ENCODE results near the gene C19orf38.

Gene C19orf38, protein sequence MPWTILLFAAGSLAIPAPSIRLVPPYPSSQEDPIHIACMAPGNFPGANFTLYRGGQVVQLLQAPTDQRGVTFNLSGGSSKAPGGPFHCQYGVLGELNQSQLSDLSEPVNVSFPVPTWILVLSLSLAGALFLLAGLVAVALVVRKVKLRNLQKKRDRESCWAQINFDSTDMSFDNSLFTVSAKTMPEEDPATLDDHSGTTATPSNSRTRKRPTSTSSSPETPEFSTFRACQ

DNA sequence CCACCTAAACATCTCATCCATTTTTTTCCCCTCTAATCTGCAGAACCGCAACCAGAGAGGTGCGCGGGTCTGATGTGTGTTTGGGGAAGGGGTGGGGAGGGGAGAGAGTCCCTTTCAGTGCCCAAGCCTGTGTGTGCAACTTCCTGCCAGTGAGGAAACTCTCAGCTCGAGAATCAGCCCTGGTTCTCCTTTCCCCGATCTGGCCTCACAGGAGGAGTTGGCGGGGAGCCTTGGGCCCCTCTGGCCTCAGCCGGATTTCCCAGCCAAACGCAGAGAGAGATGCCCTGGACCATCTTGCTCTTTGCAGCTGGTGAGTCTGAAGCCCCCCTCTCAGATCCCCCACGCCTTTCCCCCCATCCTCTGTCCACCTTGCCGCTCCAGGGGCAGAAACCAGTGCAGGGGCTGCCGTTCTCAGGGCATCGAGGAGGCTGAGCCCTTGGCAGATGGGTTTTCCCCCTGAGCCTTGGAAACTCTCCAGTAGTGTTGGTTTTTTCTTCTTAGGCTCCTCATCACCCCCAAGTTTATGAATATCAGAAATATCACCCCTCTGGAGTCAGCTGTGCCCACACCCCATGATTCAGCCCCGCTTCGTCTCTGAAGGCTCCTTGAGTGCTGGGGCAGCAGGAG, at the start of gene C19orf38:
C19orf38 (plus strand) TSS at position 186 of the 627 bp plus-strand sequence; CDS start at position 280, 94 bp downstream.
- no peak for DNase-seq

DNA sequence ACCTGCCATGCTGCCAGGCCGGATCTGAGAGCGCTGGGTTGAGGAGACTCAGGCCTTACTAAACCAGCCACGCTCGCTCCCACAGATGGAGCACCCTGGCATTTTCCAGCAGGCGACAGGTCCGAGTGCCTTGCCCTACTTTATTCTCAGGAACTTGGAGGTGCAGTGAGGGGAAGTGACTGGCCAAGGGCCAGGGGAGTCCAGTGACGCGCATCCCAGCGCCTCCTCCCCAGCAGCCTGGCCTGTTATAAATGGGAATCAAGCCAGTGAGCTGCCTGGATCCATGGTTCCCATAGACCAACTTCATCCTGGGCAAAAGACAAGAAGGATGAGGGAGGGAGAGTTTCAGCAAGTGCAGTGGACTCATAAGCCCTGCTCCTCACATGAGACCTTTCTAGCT, 47.7 kb upstream of the C19orf38 start:
- DNase-seq: peak; percentile 25

DNA sequence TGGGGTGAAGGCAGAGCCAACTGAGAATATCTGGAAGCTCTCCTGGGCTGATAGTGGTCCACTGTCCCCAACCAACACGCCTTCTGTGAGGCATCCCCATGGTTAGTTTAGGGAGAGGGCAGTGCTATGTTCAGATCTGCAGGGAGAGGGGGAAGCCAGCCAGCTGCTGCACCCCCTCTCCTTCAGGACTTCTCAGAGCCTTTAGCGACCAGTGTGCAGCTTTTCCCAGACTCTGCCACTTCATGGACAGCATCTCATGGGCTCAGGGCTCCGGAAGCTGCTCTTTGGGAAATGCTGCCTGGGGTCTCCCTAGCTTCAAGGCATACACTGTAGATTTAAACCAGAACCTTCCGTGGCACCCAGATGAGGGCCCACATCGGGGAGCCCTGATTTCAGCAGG, 45.7 kb upstream of the C19orf38 start:
- DNase-seq: no peak

DNA sequence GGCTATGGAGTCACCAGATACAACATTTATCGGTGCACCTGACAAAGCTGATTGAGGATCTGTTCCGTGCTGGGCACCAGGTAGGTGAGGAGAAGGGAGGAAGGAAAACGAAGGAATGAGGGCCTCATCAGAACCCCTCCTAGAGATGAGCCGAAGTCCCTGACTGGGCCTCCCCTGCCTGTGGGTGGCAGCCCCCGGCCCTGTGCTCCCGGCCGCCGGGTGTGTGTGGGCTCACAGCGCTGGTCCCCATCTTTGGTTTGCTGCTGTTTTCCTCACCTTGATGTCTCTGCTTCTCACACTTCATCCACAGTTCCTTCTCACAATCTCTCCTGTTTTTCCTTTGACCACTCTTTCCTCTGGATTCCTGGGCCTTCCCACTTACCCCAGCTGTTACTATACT, 45.0 kb upstream of the C19orf38 start:
- no peak for DNase-seq

DNA sequence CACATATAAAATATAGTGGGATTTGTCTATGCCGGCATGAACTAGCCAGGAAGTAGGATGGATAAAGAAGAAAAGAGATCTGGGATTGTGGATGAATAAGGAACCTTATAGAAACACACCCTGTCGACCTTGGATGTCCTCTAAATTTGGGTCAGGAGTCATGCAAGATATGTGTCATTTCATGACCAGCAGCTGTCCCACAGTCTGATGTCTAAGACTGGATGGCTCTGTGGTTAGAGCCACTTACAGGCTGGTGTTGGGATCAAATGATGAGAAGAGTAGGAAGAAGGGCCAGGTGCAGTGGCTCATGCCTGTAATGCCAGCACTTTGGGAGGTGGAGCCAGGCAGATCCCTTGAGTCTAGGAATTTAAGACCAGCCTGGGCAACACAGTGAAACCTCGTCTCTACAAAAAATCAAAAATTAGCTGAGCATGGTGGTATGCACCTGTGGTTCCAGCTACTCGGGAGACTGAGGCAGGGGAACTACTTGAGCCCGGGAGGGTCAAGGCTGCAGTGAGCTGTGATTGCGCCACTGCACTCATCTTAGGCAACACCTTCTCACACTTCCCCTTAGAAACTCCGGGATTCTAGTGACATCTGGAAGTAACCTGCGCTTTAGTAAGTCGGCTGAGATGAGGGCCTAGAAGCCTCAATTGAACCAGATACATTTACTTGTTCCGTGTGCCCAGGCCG, 43.0 kb upstream of the C19orf38 start:
- no peak for DNase-seq

DNA sequence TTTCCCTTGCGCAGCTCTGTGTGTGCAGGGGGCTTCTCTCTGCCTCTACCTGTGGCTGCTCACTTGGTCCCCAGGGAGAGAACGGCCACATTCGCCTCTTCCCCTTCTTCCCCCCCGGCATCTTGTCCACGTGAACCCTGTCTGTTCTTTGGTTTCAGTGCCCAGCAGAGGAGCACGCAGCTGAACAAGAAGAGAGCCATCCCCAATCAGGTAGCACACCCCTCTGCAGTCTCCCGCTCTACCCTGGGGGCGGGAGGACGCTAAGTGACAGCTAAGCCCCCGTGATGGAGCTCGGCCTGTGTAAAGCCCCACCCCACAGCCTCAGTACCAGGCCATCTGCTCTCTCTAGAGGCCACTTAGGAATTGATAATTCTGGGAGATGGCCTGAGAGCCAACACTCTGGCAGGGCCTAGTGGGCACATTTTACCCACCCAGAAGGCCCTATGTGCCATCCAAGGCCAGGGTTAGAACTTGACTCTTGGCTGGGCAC, 42.4 kb upstream of the C19orf38 start:
- DNase-seq: peak; percentile 1

DNA sequence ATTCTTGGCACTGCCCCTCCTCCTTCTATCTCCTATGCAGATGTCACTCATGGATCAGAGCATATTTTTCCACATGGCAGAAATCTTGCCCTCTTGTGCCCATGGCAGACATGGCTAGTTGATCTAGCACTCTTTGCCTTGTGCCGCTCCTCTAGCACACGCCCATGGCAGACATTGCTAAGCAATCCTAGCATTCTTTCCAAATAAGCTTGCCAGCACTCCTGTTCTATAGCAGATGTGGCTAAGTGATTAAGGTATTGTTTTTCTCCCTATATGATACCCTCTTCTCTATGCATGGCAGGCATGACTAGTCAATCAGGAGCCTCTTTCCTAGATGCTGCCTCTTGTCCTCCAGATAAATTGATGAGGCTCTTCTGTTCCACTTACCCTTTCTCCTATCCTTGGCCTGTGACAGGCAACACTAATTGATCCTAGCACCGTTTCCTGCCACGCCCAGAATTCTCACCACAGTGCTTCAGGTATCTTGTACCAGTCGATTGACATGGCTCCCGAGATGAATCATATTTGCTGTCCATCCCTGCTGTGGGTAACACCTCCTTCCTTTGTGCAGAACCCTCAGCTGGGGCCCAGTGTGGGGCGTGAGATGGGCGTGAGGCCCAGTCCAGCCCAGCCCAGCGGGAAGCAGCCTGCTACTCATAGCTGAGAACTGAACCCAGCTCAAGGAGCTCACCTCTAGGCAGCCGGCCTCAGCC, 39.1 kb upstream of the C19orf38 start:
- DNase-seq: no peak

DNA sequence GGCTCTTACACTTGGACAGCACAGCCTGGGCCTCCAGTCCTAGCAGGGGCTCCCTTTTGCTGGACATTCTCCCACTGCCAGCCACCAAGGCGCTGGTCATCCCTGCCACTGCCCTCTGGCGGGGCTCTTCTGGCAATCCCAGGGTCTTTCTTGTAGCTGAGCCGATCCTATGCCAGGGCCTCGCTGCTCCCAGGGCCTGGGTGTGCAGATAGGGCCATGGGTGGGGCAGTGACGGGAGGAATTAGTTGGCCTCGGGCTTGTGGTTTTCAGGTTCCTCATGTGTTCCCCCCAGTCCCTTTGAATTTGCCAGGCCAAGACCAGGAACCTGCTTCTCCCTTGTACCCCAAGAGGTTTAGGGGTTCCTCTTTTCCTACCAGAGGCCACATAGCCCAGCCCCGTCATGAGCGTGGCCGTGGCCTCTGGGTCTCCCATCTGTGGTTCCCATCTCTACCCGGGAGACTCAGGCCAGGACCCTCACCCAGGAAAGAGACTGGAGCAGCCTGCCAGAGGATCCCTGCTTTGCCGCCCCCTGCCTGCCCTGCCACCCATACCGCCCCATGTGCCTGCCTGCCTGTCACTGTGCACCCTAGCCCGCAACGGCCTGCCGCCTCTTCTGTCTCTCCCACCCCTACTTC, 38.4 kb upstream of the C19orf38 start:
- no peak for DNase-seq

DNA sequence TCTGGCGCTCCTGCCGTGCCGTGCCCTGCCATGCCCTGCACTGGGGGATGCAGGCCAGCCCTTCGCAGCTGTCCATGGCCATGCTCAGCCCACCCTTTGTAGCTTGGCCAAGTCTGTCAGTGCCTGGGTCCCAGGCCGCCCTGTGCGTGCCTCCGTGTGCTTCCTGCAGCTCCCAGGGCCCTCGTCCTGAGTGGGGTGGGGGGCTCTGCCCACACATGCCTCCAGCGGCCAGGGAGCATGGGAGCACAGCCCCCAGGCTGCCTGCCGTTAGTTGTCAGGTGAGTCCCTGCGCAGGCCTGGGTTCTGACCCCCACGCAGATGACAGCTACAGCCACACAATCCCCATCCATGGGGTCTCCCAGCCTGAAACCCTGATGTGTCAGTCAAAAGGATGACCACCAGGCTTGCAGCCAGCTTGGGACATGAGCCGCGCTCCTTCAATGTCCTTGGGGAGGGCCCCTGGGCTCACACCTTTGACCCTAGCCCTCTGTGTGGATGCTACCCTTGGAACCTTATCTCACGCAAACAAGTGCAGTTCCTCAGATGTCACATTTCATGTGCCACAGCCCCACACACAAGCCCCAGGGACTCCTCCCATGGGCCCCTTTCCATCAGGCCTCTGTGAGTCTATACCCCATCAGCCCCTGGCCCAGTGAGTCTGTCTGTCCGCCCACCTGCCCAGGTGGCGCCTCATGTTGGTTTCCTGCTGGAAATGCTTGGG, 36.7 kb upstream of the C19orf38 start:
- DNase-seq: no peak

DNA sequence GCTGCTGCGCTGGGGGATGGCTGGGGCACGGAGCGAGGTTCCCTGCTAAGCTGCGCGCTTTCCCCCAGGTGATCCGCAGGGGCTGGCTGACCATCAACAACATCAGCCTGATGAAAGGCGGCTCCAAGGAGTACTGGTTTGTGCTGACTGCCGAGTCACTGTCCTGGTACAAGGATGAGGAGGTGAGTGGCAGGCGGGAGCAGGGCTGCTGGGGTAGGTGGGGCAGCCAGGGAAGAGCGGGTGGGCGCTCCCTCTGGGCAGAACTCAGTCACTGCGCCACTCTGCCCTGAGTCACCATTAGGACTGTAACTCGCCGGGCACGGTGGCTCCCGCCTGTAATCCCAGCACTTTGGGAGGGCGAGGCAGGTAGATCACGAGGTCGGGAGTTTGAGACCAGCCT, 36.0 kb upstream of the C19orf38 start:
- no peak for DNase-seq

DNA sequence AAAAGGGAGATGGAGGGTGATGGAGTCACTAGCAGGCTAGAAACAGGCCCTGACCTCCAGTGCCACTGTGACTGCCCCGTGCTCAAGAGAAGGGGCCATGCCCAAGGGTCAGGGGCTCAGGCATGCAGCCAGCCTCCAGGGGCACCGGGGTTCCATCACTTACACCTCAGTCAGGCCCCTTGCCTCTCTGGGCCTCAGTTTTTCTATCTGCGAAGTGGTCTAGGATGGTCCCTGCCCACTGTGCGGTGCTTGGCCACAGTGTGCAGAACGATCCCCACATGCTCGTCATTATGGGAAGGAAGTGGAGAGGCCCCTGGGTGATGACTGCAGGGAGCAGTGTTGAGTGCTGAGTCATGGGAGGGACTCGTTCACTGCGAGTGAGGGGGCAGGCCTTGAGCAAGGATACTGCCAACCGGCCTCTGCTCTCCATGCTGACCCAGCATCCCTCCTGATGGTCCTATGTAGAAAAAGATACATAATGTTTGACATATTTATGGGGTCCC, 35.3 kb upstream of the C19orf38 start:
- DNase-seq: peak; percentile 1

DNA sequence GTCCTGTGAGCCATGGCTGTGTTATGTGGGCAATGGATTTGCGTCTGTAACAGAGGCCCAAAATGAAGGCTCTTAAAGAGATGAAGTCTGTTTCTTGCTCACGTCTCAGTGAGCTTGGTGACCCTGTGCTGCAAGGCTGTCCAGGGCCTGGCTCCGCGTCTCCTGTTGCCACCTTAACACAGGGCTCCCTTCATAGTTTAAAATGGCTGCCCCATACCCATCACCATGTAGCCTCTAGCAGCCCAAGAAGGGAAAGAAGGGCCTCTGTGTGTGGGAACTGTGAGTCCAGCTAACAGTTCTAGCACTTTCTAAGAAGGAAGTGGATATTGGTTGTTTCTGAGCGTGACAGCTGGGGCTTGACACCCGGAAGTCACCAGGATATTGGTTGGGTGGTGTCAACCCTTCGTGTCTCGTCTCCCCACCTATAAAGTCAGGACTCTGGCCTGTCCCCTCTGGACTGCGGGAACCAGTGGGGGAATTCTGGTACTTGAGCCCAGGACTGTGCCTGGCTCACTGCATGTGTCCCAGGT, 33.1 kb upstream of the C19orf38 start:
- no peak for DNase-seq

DNA sequence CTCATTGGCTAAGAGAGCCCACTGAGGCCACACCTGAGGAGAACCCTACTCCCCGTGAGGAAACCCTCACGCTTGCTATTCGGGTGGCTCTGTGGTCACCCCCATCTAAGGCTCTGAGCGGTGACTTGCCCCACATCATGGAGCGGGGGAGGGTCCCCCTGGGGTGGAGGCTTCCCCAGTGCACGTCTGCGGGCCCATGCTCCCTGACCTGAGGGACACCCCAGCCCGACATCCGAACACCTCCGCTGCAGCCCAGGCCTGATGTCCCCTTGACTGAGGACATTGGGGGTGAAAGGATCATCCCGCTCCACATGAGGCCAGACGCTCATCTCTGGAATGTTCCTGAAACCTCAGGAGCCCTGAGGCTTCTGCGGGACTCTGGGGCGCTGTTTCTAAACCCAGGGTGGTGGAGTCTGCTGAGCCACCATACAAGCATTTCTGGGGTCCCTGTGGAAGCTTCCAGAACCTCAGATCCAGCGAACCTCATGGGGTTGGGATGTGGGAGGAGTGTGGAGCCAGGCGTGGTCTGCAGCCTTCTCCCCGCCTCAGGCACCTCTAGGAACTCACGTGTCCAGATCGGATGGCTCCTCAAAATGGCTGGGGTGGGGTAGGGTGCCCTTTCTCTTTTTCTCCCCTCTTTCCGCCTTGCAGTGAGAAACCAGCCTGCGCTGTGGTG, 32.1 kb upstream of the C19orf38 start:
- DNase-seq: no peak

DNA sequence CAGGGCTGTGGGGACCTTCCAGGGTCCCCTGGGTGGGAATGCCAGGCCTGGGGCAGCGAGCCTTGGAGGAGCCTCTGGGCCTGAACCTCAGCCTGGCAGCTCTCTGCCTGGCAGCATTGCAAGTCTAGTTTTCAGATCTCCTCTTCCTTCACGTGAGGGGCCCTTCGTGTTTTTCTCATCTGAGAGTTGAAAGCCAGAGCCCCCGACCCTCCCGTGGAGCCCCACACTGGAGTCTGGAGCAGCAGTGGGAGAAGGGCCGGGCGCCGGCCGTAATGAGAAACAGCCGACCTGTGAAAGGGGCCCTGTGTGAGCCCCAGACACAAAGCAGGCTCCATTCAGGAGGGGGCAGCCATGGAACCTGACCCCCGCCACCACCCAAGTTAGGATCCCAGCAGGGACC, 31.5 kb upstream of the C19orf38 start:
- DNase-seq: no peak

DNA sequence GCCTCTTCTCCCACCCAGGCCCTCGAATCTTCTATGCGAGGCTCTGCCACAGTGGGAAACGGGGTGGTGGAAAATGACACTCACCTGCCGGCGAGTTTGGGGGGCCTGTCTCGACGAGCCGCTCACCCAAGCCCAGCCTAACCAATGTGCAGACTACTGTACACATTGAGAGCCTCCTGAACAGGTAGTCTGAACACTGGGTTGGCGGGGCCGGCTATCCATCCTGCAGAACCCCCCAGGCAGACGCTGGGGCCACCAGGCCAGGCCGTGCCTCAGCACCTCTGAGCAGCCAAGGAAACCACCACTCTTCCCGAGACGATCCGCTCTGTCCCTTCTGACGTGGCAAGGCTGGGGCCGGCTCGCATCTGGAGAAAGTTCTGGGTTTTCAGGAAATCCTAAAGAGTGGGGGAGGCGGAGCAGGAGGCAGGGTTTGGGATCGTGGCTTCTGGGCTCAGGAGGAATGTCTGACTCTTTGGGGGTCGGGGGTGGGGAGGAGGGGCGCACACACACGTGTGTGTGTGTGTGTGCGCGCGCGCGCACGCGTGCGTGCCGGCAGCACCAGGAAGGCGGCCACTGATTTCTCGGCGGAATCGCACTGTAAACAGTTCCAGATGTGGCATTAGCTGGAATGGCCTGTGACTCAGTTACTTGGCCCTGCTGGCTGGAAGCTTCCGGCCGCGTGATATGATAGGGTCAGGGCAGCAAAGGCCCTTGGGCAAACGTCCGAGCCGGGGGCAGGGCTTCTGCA, 30.8 kb upstream of the C19orf38 start:
- DNase-seq: no peak

DNA sequence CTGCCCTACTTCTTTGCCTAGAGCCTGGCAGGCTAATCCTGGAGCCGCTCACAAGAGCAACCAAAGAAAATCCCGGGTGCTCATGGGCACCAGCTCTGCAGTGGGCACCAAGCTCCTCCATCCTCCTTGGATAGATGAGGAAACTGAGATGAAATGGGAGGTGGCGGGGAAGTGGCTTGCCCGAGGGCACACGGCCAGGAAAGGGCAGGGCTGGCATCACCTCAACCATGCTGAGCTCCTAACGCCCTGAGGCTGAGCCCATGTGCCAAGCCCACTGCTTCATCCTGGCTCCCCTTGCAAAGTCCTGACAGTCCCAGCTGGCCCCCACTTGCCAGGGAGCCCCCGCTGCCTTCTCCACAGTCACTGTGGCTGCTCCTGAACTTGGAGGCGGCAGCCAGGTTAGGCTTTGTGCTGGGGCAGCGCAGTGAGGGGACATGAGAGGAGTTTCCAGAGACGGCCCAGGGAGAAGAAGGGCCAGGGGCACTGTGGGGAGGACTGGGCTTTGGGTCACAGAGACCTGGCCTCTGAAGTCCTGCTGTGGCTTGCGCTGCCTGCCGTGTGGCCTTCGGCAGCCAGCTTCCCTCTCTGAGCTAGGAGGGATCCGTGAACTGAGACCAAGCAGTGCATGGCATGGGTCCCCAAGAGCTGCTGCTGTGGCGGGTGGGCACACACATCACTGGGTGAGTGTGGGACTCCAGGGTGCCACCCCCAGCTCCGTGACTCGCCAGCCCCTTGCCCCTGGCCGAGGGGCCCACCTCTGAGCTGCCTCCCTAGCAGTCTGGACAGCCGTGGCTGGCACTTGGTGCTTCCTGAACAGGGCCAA, 29.7 kb upstream of the C19orf38 start:
- DNase-seq: no peak

DNA sequence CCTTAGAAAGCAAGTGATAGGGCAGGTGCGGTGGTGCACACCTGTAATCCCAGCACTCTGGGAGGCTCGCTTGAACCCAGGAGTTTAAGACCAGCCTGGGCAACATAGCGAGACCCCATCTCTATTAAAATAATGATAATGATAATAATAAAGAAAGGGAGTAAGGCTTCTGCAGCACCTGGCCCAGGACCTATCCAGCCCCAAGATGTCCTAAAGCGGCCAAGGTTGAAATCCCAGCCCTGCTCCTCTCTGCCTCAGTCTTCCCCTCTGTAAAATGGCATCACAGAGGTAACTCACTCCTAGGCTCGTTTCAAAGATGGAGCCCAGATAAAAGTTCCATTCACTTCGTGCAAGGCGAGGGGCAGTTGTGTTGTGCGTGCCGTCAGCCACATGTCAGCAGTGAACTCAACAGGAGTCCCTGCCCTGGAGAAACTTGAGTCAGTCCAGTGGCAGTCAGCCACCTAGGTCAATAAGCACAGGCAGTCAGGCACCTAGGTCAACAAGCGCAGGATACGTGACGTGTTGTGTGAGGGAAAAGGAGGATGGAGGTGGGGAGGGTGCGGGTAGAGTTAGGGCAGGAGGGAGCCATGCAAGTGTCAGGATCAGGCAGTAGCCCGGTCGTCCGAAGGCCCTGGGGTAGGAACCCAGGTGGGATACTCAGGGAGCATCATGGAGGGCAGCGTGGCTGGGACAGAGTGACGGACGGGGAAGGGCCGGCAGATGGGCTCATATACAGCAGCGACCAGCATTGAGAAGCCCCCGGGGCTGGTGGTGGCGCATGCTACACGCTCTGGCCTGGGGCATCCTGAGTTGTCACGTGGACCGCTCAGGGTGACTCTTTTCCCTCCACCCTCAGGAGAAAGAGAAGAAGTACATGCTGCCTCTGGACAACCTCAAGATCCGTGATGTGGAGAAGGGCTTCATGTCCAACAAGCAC, 28.8 kb upstream of the C19orf38 start:
- no peak for DNase-seq

DNA sequence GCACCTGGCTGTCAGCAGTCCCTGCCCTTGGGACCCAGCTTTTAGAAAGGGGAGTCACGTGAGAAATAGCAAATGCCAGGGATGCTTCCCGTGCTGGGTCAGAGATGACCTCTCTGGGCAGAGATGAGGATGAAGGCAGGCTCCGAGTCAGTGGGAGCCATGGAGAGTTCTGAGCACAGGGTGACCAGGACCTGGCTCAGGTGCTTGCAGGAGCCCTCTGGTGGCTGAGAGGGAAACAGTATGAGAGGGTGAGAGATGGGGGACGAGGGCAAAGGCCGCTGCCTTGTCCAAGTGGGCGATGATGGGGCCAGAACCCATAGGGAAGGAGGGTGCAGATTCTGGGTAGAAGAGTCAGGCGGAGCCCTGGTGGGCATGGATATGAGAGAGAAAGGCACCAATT, 28.0 kb upstream of the C19orf38 start:
- no peak for DNase-seq

Measured in midbrain (tissue), 1 donor.